OCI-LY3 (cell line): Measurements from ENCODE around the gene PCDHGB4.

ENCODE experiments used
- CTCF ChIP-seq: fragments of 200-600, 300-600 bp; sonication (generic); IDR thresholded peaks from 2 replicates; pipeline ENCODE4 v1.5.1; 2014; ENCODE audit warnings: antibody characterized with exemption, low read length, low read depth
- EZH2phosphoT487 ChIP-seq: fragments of 200-600 bp; shearing (Covaris generic); IDR thresholded peaks from 2 replicates; pipeline ENCODE4 v1.6.1; 2018; ENCODE audit warnings: antibody characterized with exemption, mixed run types, low read depth

DNA sequence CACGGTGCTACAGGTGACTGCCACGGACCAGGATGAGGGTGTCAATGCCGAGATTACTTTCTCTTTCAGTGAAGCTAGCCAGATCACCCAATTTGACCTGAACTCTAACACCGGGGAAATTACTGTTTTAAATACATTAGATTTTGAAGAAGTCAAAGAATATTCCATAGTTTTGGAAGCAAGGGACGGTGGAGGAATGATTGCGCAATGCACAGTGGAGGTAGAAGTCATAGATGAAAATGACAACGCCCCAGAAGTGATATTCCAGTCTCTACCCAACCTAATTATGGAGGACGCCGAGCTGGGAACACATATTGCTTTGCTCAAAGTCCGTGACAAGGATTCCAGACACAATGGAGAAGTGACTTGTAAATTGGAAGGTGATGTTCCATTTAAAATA is 1.2 kb downstream of the PCDHGB4 start:
- no peak for TF ChIP-seq CTCF
- no peak for TF ChIP-seq EZH2phosphoT487
